Activated effector memory CD4-positive, alpha-beta T cell treated with anti-CD3 and anti-CD28 coated beads, Interleukin-2, amount 50 U/mL, for 16 hours (primary cell): ENCODE data around the gene AKNAD1.
"Not testable (repeated sequence)": the region's sequence is repeated elsewhere in the genome, so short reads cannot be mapped to it uniquely, and the experiment has no call there.

Experiments
- DNase-seq: peaks from one replicate; pipeline ENCODE4 v3.0.0-alpha.2; 2020

The AKNAD1 gene

GRCh38 chr1:108829498-108829916 lies 27.4 kb downstream of the AKNAD1 start:
- no peak for DNase-seq

DNA sequence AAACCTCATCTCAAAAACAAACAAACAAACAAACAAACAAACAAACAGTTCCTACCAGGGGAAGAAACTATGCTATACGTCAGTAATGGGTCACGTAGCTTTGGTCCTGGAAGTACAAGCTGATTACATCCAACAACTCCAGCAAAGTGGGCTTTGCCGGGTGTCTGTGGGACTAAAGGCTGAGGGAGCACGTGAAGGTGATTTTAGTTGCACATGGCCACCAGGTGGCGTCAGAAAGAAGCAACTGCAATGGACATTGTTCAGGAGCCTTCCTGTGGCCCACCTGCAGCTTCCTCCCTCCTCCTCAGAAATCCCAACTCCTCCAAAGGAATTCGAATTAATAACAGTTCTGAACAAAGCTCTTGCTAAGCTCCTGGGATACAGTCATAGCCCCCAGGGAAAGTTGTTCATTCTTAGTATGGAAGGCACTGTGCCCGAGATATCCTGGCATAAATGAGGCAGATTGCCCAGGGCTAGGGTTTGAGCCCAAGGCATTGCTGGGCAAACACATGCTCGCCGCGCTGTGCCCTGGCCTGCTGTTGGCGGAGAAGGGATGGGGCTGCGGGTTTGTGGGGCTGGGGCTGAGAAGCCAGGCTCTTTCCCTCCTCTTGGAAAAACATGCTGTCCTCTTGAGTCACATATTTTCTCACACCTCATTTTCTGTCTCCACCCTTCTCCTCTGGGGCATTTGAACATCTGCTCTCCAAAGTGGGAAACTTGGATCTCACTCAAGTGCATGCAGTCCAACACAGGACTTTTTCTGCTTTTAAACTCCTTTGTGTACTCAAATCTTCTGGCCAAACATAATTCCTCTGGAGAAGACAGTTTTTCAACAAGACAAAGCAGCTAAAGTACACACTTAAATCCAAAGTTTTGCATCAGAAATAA lies 28.6 kb downstream of the AKNAD1 start:
- DNase-seq, result peak; percentile 82

- DNase-seq, result no peak
These were observed 30.7 kb downstream of the AKNAD1 start for GRCh38 chr1:108826081-108826635.

DNA sequence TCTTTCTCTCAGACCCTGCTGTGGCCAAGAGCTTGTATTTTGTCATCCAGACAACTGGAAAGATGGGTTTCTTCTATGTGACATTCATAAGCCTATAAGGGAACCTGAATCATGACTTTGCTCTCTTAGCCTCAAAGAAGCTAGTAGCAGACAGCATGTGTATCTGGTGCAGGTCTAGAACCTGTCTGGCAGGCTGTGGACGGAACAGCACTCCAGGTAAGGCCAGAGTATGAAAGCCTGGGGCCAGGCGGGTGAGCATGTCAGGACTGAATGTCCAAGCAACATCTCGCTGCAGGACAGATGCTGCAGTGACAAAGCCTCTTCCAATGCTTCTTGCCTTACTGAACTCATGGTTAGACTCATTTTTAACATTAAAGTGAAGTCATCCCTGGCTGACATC lies 32.8 kb downstream of the AKNAD1 start:
- DNase-seq, result no peak

- DNase-seq, result no peak
These were observed 33.3 kb downstream of the AKNAD1 start for GRCh38 chr1:108823632-108824031.

- no peak for DNase-seq
These were observed 37.0 kb downstream of the AKNAD1 start for GRCh38 chr1:108819878-108820277.

DNA sequence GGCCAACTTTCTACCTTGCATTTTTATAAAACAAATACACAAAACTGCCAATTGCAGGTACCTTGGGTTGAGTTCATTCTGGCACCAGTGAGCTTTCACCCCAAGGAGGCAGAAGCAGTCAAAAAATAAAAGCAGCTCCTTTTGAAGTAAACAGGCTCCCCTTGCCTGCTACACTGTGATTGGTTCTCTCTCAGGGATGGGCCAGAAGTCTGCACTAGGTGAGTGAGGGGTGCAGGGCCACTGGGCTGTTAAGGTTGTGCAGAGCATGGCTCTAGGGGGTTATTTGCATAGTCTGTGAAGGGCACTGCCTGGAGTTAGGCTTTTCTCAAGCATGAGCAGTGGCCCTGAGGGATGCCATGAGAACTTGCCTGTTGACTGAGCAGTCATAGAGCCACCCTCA lies 39.1 kb downstream of the AKNAD1 start:
- DNase-seq, result no peak

DNA sequence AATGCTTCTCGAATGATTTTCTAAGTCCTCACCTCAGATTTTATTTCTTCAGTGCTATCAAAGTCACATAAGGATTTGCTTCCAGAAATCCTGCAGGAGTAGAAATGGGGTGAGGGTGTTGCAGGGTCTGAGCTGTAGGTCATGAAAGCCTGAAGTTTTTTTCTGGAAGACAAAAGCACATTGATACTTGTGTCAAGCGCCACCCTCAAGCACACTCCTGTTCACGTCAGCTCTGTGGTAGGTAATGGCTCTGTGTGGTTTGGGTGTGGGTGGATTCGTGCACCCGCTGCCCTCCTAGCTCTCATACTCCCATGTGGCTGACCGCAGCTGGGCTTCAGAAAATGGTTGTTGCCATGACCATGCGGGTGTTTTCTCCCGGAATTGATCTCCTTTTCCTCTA lies 39.9 kb downstream of the AKNAD1 start:
- no peak for DNase-seq

- no peak for DNase-seq
These were observed 40.6 kb downstream of the AKNAD1 start for GRCh38 chr1:108816049-108816893.

- DNase-seq, result no peak
These were observed 41.3 kb downstream of the AKNAD1 start for GRCh38 chr1:108815566-108815965.

GRCh38 chr1:108814343-108815125 lies 42.4 kb downstream of the AKNAD1 start:
- DNase-seq, result no peak

DNA sequence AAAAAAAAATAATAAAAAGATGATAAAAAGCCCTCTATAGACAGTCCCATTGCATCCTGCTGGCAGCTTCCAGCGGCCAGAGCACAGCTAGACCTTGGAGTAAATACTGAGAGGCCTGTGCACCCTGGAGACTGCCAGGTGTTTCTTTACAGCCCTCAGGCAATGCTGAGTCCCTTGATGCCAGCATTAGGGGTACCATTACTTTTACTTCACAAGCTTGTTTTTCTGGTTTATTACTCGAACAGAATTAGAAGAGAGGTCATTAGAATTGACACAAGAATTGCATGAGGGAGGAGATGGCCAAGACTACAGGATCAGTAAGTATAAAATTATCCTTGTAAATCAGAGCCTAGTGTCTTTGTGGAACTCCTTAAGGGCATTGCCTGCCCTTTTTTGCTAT lies 43.6 kb downstream of the AKNAD1 start:
- no peak for DNase-seq

- DNase-seq, result no peak
These were observed 45.3 kb downstream of the AKNAD1 start for GRCh38 chr1:108811611-108812010.

GRCh38 chr1:108808438-108808837 lies 48.5 kb downstream of the AKNAD1 start:
- DNase-seq, result no peak

- DNase-seq, result no peak
These were observed 53.3 kb downstream of the AKNAD1 start for GRCh38 chr1:108803548-108803947.

DNA sequence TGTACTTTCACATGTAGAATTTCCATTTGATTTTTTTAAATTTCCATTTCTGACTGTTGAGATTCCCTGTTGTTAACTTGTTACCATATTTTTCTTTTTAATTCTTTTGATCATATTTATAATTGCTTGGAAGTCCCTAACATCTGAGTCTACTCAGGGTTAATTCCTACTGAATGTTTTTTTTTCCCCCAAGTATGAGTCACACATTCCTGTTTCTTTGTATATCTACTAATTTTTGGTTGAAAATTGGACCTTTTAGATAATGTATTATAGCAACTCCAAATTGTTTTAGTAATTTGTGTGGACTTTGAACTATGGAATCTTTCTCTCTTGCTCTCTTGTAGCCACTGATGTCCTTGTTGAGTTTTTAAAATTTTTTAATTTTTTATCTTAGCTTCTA lies 55.8 kb downstream of the AKNAD1 start:
- DNase-seq, result no peak

- DNase-seq, result no peak
These were observed 57.9 kb downstream of the AKNAD1 start for GRCh38 chr1:108799001-108799400.

- DNase-seq, result no peak
These were observed 64.5 kb downstream of the AKNAD1 start for GRCh38 chr1:108792420-108792819.

GRCh38 chr1:108791790-108792189 lies 65.1 kb downstream of the AKNAD1 start:
- DNase-seq, result no peak

GRCh38 chr1:108785880-108786279 lies 71.0 kb downstream of the AKNAD1 start:
- DNase-seq, result no peak

- DNase-seq, result no peak
These were observed 71.6 kb downstream of the AKNAD1 start for GRCh38 chr1:108785264-108785663.

DNA sequence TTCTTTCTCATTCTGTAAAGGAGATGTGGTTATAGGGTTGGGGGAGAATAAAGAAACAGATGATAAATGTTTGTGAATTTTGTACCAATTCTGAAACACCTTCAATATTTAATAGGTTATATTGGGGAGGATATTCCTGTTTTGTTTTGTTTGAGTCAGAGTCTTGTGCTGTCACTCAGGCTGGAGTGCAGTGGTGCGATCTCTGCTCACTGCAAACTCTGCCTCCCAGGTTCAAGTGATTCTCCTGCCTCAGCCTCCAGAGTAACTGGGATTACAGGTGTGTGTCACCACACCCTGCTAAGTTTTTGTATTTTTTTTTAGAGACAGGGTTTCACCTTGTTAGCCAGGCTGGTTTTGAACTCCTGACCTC lies 75.3 kb downstream of the AKNAD1 start:
- not testable (repeated sequence) for DNase-seq
